MM.1S (cell line): ENCODE measurements around the gene TMEM242.

Experiments used
- EZH2 ChIP-seq: fragments of 300-600 bp; sonication (generic); optimal IDR thresholded peaks from 2 replicates; pipeline ENCODE3; 2017; ENCODE audit warnings: low read depth, mild to moderate bottlenecking, antibody characterized with exemption, low read length, mixed read lengths
- EZH2phosphoT487 ChIP-seq: fragments of 300-600 bp; sonication (generic); IDR thresholded peaks from 2 replicates; pipeline ENCODE4 v1.6.1; 2018; ENCODE audit warnings: antibody characterized with exemption, low read length
- TF ChIP-seq, protein P1 (sequence below): fragments of 300-600 bp; sonication (generic); IDR thresholded peaks from 2 replicates; pipeline ENCODE4 v1.5.1; 2016; ENCODE audit warnings: antibody characterized with exemption, low read length, mixed read lengths

DNA sequence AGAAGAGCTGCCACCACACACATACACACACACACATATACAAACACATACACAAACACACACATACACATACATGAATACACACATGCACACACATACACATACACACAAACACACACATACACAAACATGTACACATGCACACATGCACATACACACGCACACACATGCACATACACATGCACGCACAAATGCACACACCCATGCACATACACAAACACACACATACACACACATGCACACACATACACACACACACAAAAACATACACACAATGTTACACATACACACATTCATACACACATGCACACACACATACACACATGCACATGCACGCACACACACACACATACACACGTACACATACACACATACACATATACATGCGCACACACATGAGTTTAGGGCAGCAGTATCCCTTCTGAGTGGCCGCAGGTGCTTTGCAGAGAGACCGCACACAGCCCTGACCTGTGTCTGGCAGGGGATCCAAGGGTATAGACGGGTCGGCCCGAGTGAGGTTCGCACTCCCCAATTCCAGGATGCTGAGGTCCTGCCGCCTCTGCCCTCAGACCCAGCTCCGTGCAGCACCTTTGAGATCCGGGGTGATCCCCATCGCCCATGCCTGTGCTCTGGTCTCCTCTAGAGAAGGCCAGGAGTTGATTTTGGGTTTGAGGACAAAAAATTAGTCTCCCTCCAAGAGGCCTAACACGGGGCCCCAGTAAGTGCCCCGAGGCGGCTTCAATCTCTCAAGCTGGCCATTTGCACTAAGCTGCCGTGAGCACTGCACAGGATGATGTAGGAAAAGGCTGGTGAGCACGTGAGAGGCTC is 56.8 kb downstream of the TMEM242 start:
- TF ChIP-seq, protein P1, sequence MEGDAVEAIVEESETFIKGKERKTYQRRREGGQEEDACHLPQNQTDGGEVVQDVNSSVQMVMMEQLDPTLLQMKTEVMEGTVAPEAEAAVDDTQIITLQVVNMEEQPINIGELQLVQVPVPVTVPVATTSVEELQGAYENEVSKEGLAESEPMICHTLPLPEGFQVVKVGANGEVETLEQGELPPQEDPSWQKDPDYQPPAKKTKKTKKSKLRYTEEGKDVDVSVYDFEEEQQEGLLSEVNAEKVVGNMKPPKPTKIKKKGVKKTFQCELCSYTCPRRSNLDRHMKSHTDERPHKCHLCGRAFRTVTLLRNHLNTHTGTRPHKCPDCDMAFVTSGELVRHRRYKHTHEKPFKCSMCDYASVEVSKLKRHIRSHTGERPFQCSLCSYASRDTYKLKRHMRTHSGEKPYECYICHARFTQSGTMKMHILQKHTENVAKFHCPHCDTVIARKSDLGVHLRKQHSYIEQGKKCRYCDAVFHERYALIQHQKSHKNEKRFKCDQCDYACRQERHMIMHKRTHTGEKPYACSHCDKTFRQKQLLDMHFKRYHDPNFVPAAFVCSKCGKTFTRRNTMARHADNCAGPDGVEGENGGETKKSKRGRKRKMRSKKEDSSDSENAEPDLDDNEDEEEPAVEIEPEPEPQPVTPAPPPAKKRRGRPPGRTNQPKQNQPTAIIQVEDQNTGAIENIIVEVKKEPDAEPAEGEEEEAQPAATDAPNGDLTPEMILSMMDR = no peak
- no peak for TF ChIP-seq EZH2
- TF ChIP-seq EZH2phosphoT487 = no peak
